GM10248 (cell line): Measurements from ENCODE around the gene P3H3.

Experiments
- CTCF ChIA-PET: fragments of 300-600 bp; sonication (Branson Sonifier 250); formaldehyde crosslinking; extraction: SDS; loops from one replicate; lab custom pipeline; 2021; ENCODE audit warnings: antibody characterized with exemption; lab: Yijun Ruan, JAX
- POLR2A ChIA-PET: fragments of 350-650 bp; sonication (Branson Sonifier 250); formaldehyde crosslinking; extraction: SDS; loops from one replicate; lab custom pipeline; 2020; ENCODE audit warnings: antibody characterized with exemption; lab: Yijun Ruan, JAX
- DNase-seq: peaks from one replicate; pipeline ENCODE4 v3.0.0; 2012; ENCODE audit errors: extremely low spot score
- CTCF ChIP-seq: IDR thresholded peaks from 2 replicates; pipeline ENCODE4 v1.5.1; 2012; ENCODE audit warnings: mild to moderate bottlenecking, low read depth; ENCODE audit errors: extremely low read depth, missing control alignments, control extremely low read depth

P3H3 gene

DNA sequence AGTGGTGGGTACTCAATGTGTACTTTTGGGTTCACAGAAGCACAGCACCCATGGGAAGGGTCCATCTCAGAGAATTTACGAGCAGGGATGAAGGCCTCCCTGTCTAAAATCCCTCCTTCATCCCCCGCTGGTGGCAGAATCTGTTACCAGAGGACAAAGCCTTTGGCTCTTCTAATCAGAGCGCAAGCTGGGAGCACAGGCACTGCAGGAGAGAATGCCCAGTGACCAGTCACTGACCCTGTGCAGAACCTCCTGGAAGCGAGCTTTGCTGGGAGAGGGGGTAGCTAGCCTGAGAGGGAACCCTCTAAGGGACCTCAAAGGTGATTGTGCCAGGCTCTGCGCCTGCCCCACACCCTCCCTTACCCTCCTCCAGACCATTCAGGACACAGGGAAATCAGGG lies 8.0 kb upstream of the P3H3 start:
- CTCF ChIA-PET = interaction anchor here (1.8 to 7.6 kb wide), 3 partner anchors 9 to 54 kb away, joined by 4 to 41 read pairs (median 12); partner anchors contain the start of genes GNB3 and PTMS
- POLR2A ChIA-PET = no interaction called here
- no peak for DNase-seq
- TF ChIP-seq CTCF = no peak

DNA sequence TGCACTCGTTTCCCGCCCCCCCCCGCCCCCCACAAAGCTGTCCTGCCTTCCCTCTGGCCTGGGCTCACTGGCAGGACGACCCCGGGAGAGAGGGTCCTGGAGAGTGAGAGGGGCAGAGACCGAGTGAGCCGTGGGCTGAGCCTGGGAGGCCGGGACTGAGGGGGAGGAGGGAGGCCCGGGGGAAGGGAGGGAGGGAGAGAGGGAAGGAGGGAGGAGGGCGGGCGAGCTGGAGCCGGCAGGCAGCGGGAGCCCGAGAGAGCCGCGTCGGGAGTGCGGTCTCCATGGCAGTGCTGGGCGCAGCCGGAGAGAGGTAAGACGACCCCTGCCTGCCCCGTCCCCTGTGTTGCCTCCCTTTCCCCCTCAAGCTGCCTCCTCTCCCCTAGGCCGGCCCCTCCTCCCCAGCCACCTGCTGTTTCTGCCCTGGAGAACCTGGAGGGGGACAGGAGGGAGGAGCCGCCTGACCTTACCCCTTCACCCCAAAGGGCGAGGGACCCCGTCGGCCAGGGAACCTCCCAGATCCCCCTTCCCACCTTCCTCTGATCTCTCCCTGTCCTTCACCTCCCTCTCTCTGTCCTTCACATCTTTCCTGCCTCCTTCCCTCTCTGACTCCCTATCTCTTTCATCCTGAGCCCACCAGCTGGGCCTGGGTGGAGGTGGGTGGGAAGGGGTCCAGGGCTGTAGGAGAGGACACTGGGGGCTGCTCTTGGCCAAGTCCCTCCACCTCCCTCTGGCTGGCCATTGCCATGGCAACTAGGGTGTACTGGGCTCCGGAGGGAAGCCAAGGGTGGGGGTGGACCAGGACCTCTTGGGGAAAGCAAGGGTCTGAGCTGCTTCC lies 6.4 kb upstream of the P3H3 start, which contains the start of gene GPR162:
GPR162 (plus strand) TSS at position 231 of the 835 bp plus-strand sequence. CDS start 2,078 bp downstream, outside the sequence.
- no peak for TF ChIP-seq CTCF
- DNase-seq = no peak
- CTCF ChIA-PET = interaction anchor here (0.7 to 7.6 kb wide), 10 partner anchors 9 to 89 kb away, joined by 3 to 42 read pairs (median 4); partner anchors contain the start of genes GNB3, MLF2 and PTMS
- POLR2A ChIA-PET = no interaction called here

DNA sequence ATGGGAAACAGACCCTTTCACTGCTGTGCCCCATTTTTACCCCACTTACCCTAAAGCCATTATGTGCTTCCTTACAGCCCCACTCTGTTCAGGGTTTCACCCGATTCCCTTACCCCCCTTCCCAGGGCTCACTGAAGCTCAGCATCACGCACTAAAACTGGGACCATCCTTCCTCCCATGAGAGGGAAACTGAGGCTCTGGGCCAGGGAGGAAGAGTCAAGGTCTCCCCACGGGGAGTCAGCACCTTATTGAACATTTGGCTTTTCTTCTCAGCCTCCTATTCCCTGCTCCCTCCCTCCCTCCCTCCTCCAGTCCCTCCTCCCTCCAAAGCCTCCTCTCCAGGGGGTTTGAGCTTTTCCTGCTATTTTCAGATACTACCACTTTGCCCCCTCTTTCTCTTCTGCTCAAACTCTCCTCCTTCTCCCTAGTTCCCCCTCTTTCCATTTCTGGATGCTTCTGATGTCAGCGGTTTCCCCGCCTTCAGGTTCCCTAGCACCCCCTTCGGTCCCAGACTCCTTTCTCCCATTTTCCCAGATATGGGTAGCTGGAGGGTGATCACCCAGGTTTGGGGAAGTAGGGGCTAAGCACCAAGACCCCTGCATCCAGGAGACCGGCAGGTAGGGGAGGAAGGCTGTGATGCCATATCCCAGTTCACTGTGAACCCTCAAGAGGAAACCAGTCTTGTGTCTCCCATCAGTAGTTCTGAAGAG lies 5.6 kb upstream of the P3H3 start:
- CTCF ChIA-PET = interaction anchor here (1.0 to 7.6 kb wide), 6 partner anchors 8 to 56 kb away, joined by 3 to 42 read pairs (median 10); partner anchors contain the start of genes GNB3 and PTMS
- POLR2A ChIA-PET = no interaction called here

GRCh38 chr12:6823182-6824084 lies 4.8 kb upstream of the P3H3 start:
- no peak for TF ChIP-seq CTCF
- DNase-seq = no peak
- POLR2A ChIA-PET = no interaction called here
- CTCF ChIA-PET = interaction anchor here (0.7 to 7.6 kb wide), 8 partner anchors 11 to 89 kb away, joined by 3 to 60 read pairs (median 14); partner anchors contain the start of genes GNB3, MLF2 and PTMS

More for the DNA sequence above, 5.6 kb upstream of the P3H3 start:
- DNase-seq = no peak
- no peak for TF ChIP-seq CTCF

DNA sequence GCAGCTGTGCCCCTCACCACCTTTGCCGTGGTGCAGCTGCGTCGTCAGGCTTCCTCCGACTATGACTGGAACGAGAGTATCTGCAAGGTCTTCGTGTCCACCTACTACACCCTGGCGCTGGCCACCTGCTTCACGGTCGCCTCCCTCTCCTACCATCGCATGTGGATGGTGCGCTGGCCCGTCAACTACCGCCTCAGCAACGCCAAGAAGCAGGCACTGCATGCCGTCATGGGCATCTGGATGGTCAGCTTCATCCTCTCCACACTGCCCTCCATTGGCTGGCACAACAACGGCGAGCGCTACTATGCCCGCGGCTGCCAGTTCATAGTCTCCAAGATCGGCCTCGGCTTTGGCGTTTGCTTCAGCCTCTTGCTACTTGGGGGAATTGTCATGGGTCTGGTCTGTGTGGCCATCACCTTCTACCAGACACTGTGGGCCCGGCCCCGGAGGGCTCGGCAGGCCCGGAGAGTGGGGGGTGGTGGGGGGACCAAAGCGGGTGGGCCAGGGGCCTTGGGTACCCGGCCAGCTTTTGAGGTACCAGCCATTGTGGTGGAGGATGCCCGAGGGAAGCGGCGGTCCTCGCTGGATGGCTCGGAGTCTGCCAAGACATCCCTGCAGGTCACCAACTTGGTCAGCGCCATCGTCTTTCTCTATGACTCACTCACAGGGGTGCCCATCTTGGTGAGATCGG lies 4.0 kb upstream of the P3H3 start:
- TF ChIP-seq CTCF = no peak
- POLR2A ChIA-PET = no interaction called here
- no peak for DNase-seq
- CTCF ChIA-PET = interaction anchor here (0.7 to 7.6 kb wide), 22 partner anchors 10 to 288 kb away, joined by 3 to 60 read pairs (median 4); partner anchors contain the start of genes CD4, GNB3, LPAR5 and MLF2
